Lung (tissue), 12 donors: ENCODE results near the gene JPH2. TPM values are rescaled to one million over a fixed set of nuclear protein-coding genes. Genes with fewer than 3 reads are reported as not detected.
A peak's percentile ranks its signal among the peaks of the same experiment; 100 is the strongest.

Experiments
- ATAC-seq: fragments of 200-7000 bp; cut with Tn5 transposase; one replicate; pipeline ENCODE4 v1.9.1; 2020; ENCODE audit warnings: moderate number of reproducible peaks; ENCODE audit not compliant: insufficient read depth, low FRiP score
- DNase-seq, 3 donors: peaks; one replicate each; pipeline ENCODE4 v3.0.0-alpha.2; 2013 to 2017
- H3K27ac ChIP-seq, 2 donors: one replicate each; pipeline ENCODE4 v1.5.1; 2013; ENCODE audit warnings: mild to moderate bottlenecking in 2 of 2, moderate library complexity in 2 of 2, control low read depth in 1 of 2, inconsistent platforms in 1 of 2, low read depth in 1 of 2, low read length in 1 of 2
- H3K27me3 ChIP-seq, 3 donors: one replicate each; pipeline ENCODE4 v1.5.1; 2013; ENCODE audit warnings: low read length in 2 of 3; ENCODE audit not compliant: control insufficient read depth in 3 of 3, insufficient read depth in 3 of 3
- H3K36me3 ChIP-seq, 4 donors: one replicate each; pipeline ENCODE4 v1.5.1; 2013; ENCODE audit warnings: low read length in 4 of 4, mild to moderate bottlenecking in 1 of 4, moderate library complexity in 1 of 4; ENCODE audit not compliant: control insufficient read depth in 4 of 4, insufficient read depth in 4 of 4
- H3K4me1 ChIP-seq, 5 donors: one replicate each; pipeline ENCODE4 v1.5.1; 2013; ENCODE audit warnings: low read length in 5 of 5, mild to moderate bottlenecking in 2 of 5, moderate library complexity in 1 of 5; ENCODE audit not compliant: control insufficient read depth in 5 of 5, insufficient read depth in 5 of 5
- H3K4me3 ChIP-seq: one replicate; pipeline ENCODE4 v1.5.1; 2013; ENCODE audit warnings: mild to moderate bottlenecking, control low read depth, moderate library complexity
- H3K9ac ChIP-seq, 2 donors: one replicate each; pipeline ENCODE4 v1.5.1; 2013; ENCODE audit warnings: low read length in 2 of 2, control low read depth in 1 of 2; ENCODE audit not compliant: insufficient read depth in 1 of 2
- H3K9me3 ChIP-seq, 4 donors: one replicate each; pipeline ENCODE4 v1.5.1; 2013; ENCODE audit warnings: low read length in 3 of 4, mild to moderate bottlenecking in 1 of 4, moderate library complexity in 1 of 4; ENCODE audit not compliant: control insufficient read depth in 4 of 4, insufficient read depth in 3 of 4
- WGBS, 2 donors: extraction: QIAGEN DNeasy Blood & Tissue Kit; methylation state at CpG; one replicate each; pipeline ENCODE4 v1.1.7; 2013; 5-methylcytosine and 5-hydroxymethylcytosine counted together
- polyA plus RNA-seq, 2 donors: library from polyadenylated mRNA; stranded (reverse); fragments of 200-250 nt; gene quantifications; one replicate each; pipeline ENCODE4 v1.2.1, GENCODE V29; 2013
- total RNA-seq, 2 donors: library from RNA; depleted of rRNA in 1 of 2; stranded (reverse); fragments of >200 nt in 1 of 2; gene quantifications; one replicate each; pipeline ENCODE4 v1.2.1, GENCODE V29; 2014 to 2021
- TF ChIP-seq, protein P1 (sequence below): IDR thresholded peaks from 2 replicates; pipeline ENCODE4 v1.5.1; 2012; ENCODE audit warnings: mild to moderate bottlenecking; ENCODE audit errors: control extremely low read depth, extremely low read depth
- donor health status: control.
- donor health status: control.
- donor health status: Bipolar disorder and iron deficiency.
- donor health status: healthy.
- donor health status: DM: yes; HTN: yes; CAD: no.

JPH2 gene
- total and polyA plus RNA-seq, 4 donors = 2.5 to 9.2 (median 2.7) TPM

DNA sequence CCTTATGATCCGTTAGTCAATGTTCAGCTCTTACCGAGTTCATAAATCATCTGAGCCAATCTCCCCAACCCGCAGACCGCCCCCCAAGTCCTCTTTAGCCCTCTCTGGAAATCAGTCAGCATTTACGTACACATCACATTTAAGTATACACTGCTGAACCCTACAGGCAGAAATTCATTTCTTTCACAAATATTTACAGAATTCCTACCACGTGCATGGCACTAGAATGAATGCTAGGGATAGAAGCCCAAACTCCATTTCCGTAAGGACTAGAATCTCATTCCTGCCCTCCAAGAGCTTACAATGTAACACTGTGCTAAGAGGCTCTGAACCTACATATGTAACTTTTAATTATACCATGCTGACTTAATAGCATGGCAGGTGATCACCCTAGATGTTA lies 21.8 kb upstream of the JPH2 start:
- peaks cover 7 to 34% (median 13%) of the 10 kb centered on the region in 5 donors for H3K4me1 ChIP-seq
- ATAC-seq (no peak), DNase-seq (peak in 2 of 3 donors; percentile 30 to 34)
- WGBS, 2 donors = 26 to 31% methylated on average over 7 of the region's 7 CpGs
- TF ChIP-seq, protein P1, sequence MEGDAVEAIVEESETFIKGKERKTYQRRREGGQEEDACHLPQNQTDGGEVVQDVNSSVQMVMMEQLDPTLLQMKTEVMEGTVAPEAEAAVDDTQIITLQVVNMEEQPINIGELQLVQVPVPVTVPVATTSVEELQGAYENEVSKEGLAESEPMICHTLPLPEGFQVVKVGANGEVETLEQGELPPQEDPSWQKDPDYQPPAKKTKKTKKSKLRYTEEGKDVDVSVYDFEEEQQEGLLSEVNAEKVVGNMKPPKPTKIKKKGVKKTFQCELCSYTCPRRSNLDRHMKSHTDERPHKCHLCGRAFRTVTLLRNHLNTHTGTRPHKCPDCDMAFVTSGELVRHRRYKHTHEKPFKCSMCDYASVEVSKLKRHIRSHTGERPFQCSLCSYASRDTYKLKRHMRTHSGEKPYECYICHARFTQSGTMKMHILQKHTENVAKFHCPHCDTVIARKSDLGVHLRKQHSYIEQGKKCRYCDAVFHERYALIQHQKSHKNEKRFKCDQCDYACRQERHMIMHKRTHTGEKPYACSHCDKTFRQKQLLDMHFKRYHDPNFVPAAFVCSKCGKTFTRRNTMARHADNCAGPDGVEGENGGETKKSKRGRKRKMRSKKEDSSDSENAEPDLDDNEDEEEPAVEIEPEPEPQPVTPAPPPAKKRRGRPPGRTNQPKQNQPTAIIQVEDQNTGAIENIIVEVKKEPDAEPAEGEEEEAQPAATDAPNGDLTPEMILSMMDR = no peak
- peak overlapping the region in 1 of 2 donors; percentile 90 for H3K27ac ChIP-seq
- no peaks in the 10 kb centered on the region for H3K9me3 ChIP-seq
- no peak overlapping the region for H3K4me3 ChIP-seq
- H3K36me3 ChIP-seq = peaks cover 0 to 10% (median 0%) of the 10 kb centered on the region in 4 donors
- no peaks in the 10 kb centered on the region for H3K27me3 ChIP-seq
- H3K9ac ChIP-seq = peak overlapping the region; percentile 9 to 39

DNA sequence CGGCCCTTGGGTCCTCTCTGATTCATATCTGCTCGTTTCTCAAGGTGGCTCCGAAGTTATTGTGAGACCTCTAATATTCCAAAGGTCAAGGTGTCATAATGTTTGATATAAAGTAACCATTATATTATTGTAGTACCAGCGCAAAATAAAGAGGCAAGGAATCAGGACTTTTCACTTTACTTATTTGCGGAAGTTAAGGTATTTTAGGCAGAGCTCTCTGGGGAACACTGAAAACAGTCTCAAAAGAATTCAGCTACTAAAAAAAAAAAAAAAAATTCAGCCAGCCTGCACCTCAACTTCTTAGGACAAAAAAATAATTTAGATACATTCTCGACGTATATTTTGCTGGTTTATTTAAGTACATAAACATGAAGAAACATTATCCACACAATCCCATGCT lies 21.2 kb upstream of the JPH2 start:
- peaks cover 0 to 10% (median 0%) of the 10 kb centered on the region in 4 donors for H3K36me3 ChIP-seq
- H3K4me1 ChIP-seq = peaks cover 7 to 34% (median 13%) of the 10 kb centered on the region in 5 donors
- no peak overlapping the region for H3K27ac ChIP-seq
- DNase-seq (no peak), ATAC-seq (no peak)
- TF ChIP-seq, protein P1 = no peak
- no peak overlapping the region for H3K4me3 ChIP-seq
- no peaks in the 10 kb centered on the region for H3K27me3 ChIP-seq
- 55 to 71% methylated on average over 7 of the region's 7 CpGs for WGBS, 2 donors
- no peak overlapping the region for H3K9ac ChIP-seq
- H3K9me3 ChIP-seq = no peaks in the 10 kb centered on the region

DNA sequence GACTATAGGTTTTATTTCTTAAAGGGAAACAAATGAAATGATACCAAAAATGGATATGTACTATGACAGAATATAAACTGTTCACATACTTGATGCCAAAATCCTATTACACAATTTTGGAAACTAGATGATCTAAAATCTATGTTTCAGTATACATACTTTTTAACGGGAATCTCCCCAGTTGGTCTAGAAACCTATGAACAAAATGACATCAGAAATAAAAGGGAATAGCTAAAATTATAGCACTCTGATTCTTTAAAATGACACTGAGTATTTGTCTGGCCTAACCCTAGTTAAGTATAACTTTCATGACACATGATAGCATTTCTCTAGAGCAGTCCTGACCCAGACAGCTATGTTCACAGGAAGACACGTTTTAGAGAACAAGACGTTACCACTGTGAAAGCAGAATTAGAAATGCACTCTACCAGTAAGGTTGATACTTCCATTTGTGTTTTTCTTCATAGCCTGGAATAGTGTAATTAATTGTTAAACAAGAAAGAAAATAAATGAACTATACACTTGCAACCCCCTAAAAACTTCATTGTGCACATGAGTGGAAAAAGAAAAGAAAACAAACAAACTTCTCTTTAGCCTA lies 20.2 kb upstream of the JPH2 start:
- Histone ChIP-seq H3K4me3 (no peak overlapping the region), H3K27ac (peak overlapping the region in 1 of 2 donors; percentile 11), H3K9ac (no peak overlapping the region), H3K9me3 (no peaks in the 10 kb centered on the region), H3K27me3 (no peaks in the 10 kb centered on the region), H3K36me3 (peaks cover 0 to 10% (median 4%) of the 10 kb centered on the region in 4 donors), H3K4me1 (peaks cover 7 to 34% (median 13%) of the 10 kb centered on the region in 5 donors)
- TF ChIP-seq, protein P1 = no peak
- DNase-seq (peak in 1 of 3 donors; percentile 20), ATAC-seq (no peak)
- WGBS, 2 donors = 36 to 39% methylated on average over 3 of the region's 3 CpGs

- Histone ChIP-seq H3K36me3 (peaks cover 1 to 14% (median 7%) of the 10 kb centered on the region in 4 donors), H3K9me3 (no peaks in the 10 kb centered on the region), H3K9ac (no peak overlapping the region), H3K4me1 (peaks cover 3 to 24% (median 7%) of the 10 kb centered on the region in 5 donors), H3K27me3 (no peaks in the 10 kb centered on the region), H3K4me3 (no peak overlapping the region), H3K27ac (no peak overlapping the region)
- DNase-seq = no peak
- TF ChIP-seq, protein P1 = no peak
- ATAC-seq = no peak
Observed at GRCh38 chr20:44206132-44206531, 19.1 kb upstream of the JPH2 start.
